ENCODE results near the gene ADRA2B. TPM values are rescaled to one million over a fixed set of nuclear protein-coding genes. Genes with fewer than 3 reads are reported as not detected.

Gene ADRA2B
- total RNA-seq, 1 experiment from 2014 or later, result not detected

GRCh38 chr2:96081042-96081441 is 35.3 kb downstream of the ADRA2B start:
- intact Hi-C loops (cut with micrococcal nuclease; ENCODE audit: unreplicated experiment), result no loop called here
- Histone ChIP-seq H3K9me3 (ENCODE audit: low read depth, low read length, poor library complexity, severe bottlenecking) (peaks cover 7% of the 10 kb centered on the region), H3K4me1 (ENCODE audit: insufficient read depth, low read length, poor library complexity, severe bottlenecking) (no peaks in the 10 kb centered on the region), H3K27me3 (replicated peaks; ENCODE audit: insufficient read depth, low read depth, low read length, poor library complexity) (peaks cover 12% of the 10 kb centered on the region), H3K4me3 (ENCODE audit: low read depth, low read length, poor library complexity, severe bottlenecking) (no peak overlapping the region), H3K36me3 (ENCODE audit: insufficient read depth, low read length, poor library complexity, severe bottlenecking) (no peaks in the 10 kb centered on the region), H3K27ac (ENCODE audit: low read depth, low read length, poor library complexity, severe bottlenecking) (no peak overlapping the region)
- POLR2A ChIA-PET (ENCODE audit: low non-redundant PET), result no interaction called here
- no peak for TF ChIP-seq EZH2 (IDR thresholded peaks at IDR 0.05; ENCODE audit: borderline replicate concordance, low read depth, low read length, poor library complexity, severe bottlenecking)
- TF ChIP-seq CTCF (conservative IDR thresholded peaks at IDR 0.05; ENCODE audit: low read depth, low read length), result no peak
- CTCF ChIA-PET, result no interaction called here
- no peak for DNase-seq (ENCODE audit: low spot score)
- BruUV-seq (replicated peaks), result no TSS peak

GRCh38 chr2:96075199-96075771 is 41.1 kb downstream of the ADRA2B start:
- Histone ChIP-seq H3K27ac (ENCODE audit: low read depth, low read length, poor library complexity, severe bottlenecking) (no peak overlapping the region), H3K9me3 (ENCODE audit: low read depth, low read length, poor library complexity, severe bottlenecking) (peaks cover 7% of the 10 kb centered on the region), H3K36me3 (ENCODE audit: insufficient read depth, low read length, poor library complexity, severe bottlenecking) (no peaks in the 10 kb centered on the region), H3K4me1 (ENCODE audit: insufficient read depth, low read length, poor library complexity, severe bottlenecking) (no peaks in the 10 kb centered on the region), H3K4me3 (ENCODE audit: low read depth, low read length, poor library complexity, severe bottlenecking) (no peak overlapping the region), H3K27me3 (replicated peaks; ENCODE audit: insufficient read depth, low read depth, low read length, poor library complexity) (peaks cover 10% of the 10 kb centered on the region)
- POLR2A ChIA-PET (ENCODE audit: low non-redundant PET), result no interaction called here
- DNase-seq (ENCODE audit: low spot score), result no peak
- TF ChIP-seq CTCF (conservative IDR thresholded peaks at IDR 0.05; ENCODE audit: low read depth, low read length), result no peak
- no peak for TF ChIP-seq EZH2 (IDR thresholded peaks at IDR 0.05; ENCODE audit: borderline replicate concordance, low read depth, low read length, poor library complexity, severe bottlenecking)
- BruUV-seq (replicated peaks), result no TSS peak
- intact Hi-C loops (cut with micrococcal nuclease; ENCODE audit: unreplicated experiment), result no loop called here
- CTCF ChIA-PET, result no interaction called here

- Histone ChIP-seq H3K9me3 (ENCODE audit: low read depth, low read length, poor library complexity, severe bottlenecking) (peaks cover 7% of the 10 kb centered on the region), H3K4me1 (ENCODE audit: insufficient read depth, low read length, poor library complexity, severe bottlenecking) (no peaks in the 10 kb centered on the region), H3K27me3 (replicated peaks; ENCODE audit: insufficient read depth, low read depth, low read length, poor library complexity) (peaks cover 4% of the 10 kb centered on the region), H3K27ac (ENCODE audit: low read depth, low read length, poor library complexity, severe bottlenecking) (no peak overlapping the region), H3K4me3 (ENCODE audit: low read depth, low read length, poor library complexity, severe bottlenecking) (no peak overlapping the region), H3K36me3 (ENCODE audit: insufficient read depth, low read length, poor library complexity, severe bottlenecking) (no peaks in the 10 kb centered on the region)
- intact Hi-C loops (cut with micrococcal nuclease; ENCODE audit: unreplicated experiment), result no loop called here
- POLR2A ChIA-PET (ENCODE audit: low non-redundant PET), result no interaction called here
- CTCF ChIA-PET, result no interaction called here
- TF ChIP-seq CTCF (conservative IDR thresholded peaks at IDR 0.05; ENCODE audit: low read depth, low read length) (no peak), EZH2 (IDR thresholded peaks at IDR 0.05; ENCODE audit: borderline replicate concordance, low read depth, low read length, poor library complexity, severe bottlenecking) (no peak)
- DNase-seq (ENCODE audit: low spot score), result no peak
- BruUV-seq (replicated peaks), result no TSS peak
Observed at GRCh38 chr2:96074156-96074555, 42.2 kb downstream of the ADRA2B start.
